Osteoblast (primary cell): ENCODE measurements around the gene GNG12. TPM values are rescaled to one million over a fixed set of nuclear protein-coding genes. Genes with fewer than 3 reads are reported as not detected.

Source experiments
- DNase-seq: peaks from one replicate; pipeline ENCODE4 v3.0.0; 2011; ENCODE audit warnings: low spot score, mixed read lengths; ENCODE audit not compliant: insufficient read length; ENCODE audit errors: missing footprints
- H2AFZ ChIP-seq: 2 replicates; pipeline ENCODE4 v1.6.0; 2011; ENCODE audit warnings: mild to moderate bottlenecking, low read length
- H3K27ac ChIP-seq: 2 replicates; pipeline ENCODE4 v1.5.1; 2011; ENCODE audit warnings: mild to moderate bottlenecking, low read depth, low read length, moderate library complexity
- H3K27me3 ChIP-seq: 2 replicates; pipeline ENCODE4 v1.6.0; 2012; ENCODE audit warnings: mild to moderate bottlenecking, control low read depth, inconsistent platforms, low read length, moderate library complexity; ENCODE audit not compliant: insufficient read depth
- H3K36me3 ChIP-seq: 2 replicates; pipeline ENCODE4 v1.5.1; 2011; ENCODE audit warnings: mild to moderate bottlenecking, low read length, control low read depth, moderate library complexity; ENCODE audit not compliant: insufficient read depth
- H3K4me1 ChIP-seq: 2 replicates; pipeline ENCODE4 v1.5.1; 2011; ENCODE audit warnings: mild to moderate bottlenecking, low read length, control low read depth, moderate library complexity; ENCODE audit not compliant: insufficient read depth
- H3K4me2 ChIP-seq: 2 replicates; pipeline ENCODE4 v1.6.0; 2011; ENCODE audit warnings: mild to moderate bottlenecking, low read length; ENCODE audit not compliant: insufficient read depth
- H3K4me3 ChIP-seq: fragments of 200-600 bp; sonication (generic); 3 replicates; pipeline ENCODE4 v1.5.1; 2012; ENCODE audit warnings: mild to moderate bottlenecking, low read length, inconsistent platforms; ENCODE audit not compliant: insufficient read depth
- H3K79me2 ChIP-seq: 2 replicates; pipeline ENCODE4 v1.6.0; 2012; ENCODE audit warnings: mild to moderate bottlenecking, low read length, control low read depth, inconsistent platforms; ENCODE audit not compliant: insufficient read depth
- H3K9me3 ChIP-seq: 2 replicates; pipeline ENCODE4 v1.5.1; 2011; ENCODE audit warnings: low read depth, low read length, control low read depth
- H4K20me1 ChIP-seq: 2 replicates; pipeline ENCODE4 v1.6.0; 2012; ENCODE audit warnings: mild to moderate bottlenecking, low read length, control low read depth; ENCODE audit not compliant: insufficient read depth
- CTCF ChIP-seq: IDR thresholded peaks from 2 replicates; pipeline ENCODE4 v1.5.1; 2011; ENCODE audit warnings: mild to moderate bottlenecking, low read depth, low read length, moderate library complexity; ENCODE audit errors: extremely low read depth
- total RNA-seq: library from RNA; depleted of rRNA; stranded (reverse); fragments of >200 nt; gene quantifications from 2 replicates; pipeline ENCODE4 v1.2.3, GENCODE V29; 2012

Gene GNG12
- total RNA-seq, 1 donor = 219 TPM

GRCh38 chr1:67850611-67851075, 17.4 kb upstream of the GNG12 start:
- no peaks in the 10 kb centered on the region for H3K36me3 ChIP-seq
- H3K4me2 ChIP-seq = peak overlapping the region; percentile 52
- H3K79me2 ChIP-seq = no peaks in the 10 kb centered on the region
- H3K27ac ChIP-seq = peak overlapping the region; percentile 47
- H3K9me3 ChIP-seq = no peaks in the 10 kb centered on the region
- no peak overlapping the region for H2AFZ ChIP-seq
- peaks cover 16% of the 10 kb centered on the region for H3K4me1 ChIP-seq
- TF ChIP-seq CTCF = no peak
- H3K4me3 ChIP-seq = no peak overlapping the region
- no peaks in the 10 kb centered on the region for H4K20me1 ChIP-seq
- no peaks in the 10 kb centered on the region for H3K27me3 ChIP-seq
- peak; percentile 44 for DNase-seq

GRCh38 chr1:67850151-67850551, 16.9 kb upstream of the GNG12 start:
- TF ChIP-seq CTCF = peak; percentile 64
- DNase-seq = no peak
- Histone ChIP-seq H3K27me3 (no peaks in the 10 kb centered on the region), H3K27ac (peak overlapping the region; percentile 47), H3K4me2 (peak overlapping the region; percentile 52), H2AFZ (no peak overlapping the region), H4K20me1 (no peaks in the 10 kb centered on the region), H3K36me3 (no peaks in the 10 kb centered on the region), H3K4me3 (no peak overlapping the region), H3K4me1 (peaks cover 16% of the 10 kb centered on the region), H3K79me2 (no peaks in the 10 kb centered on the region), H3K9me3 (no peaks in the 10 kb centered on the region)

GRCh38 chr1:67847466-67847865, 14.2 kb upstream of the GNG12 start:
- H3K4me1 ChIP-seq = peaks cover 22% of the 10 kb centered on the region
- H3K36me3 ChIP-seq = no peaks in the 10 kb centered on the region
- peak overlapping the region; percentile 33 for H2AFZ ChIP-seq
- H3K4me3 ChIP-seq = no peak overlapping the region
- no peak for DNase-seq
- no peak for TF ChIP-seq CTCF
- no peak overlapping the region for H3K27ac ChIP-seq
- no peaks in the 10 kb centered on the region for H3K9me3 ChIP-seq
- H3K79me2 ChIP-seq = no peaks in the 10 kb centered on the region
- no peaks in the 10 kb centered on the region for H4K20me1 ChIP-seq
- no peak overlapping the region for H3K4me2 ChIP-seq
- no peaks in the 10 kb centered on the region for H3K27me3 ChIP-seq

- Histone ChIP-seq H3K27ac (no peak overlapping the region), H3K4me1 (peaks cover 22% of the 10 kb centered on the region), H3K4me2 (no peak overlapping the region), H3K27me3 (no peaks in the 10 kb centered on the region), H3K36me3 (no peaks in the 10 kb centered on the region), H4K20me1 (no peaks in the 10 kb centered on the region), H3K79me2 (no peaks in the 10 kb centered on the region), H2AFZ (no peak overlapping the region), H3K9me3 (no peaks in the 10 kb centered on the region), H3K4me3 (no peak overlapping the region)
- TF ChIP-seq CTCF = no peak
- DNase-seq = no peak
These were observed 13.3 kb upstream of the GNG12 start for GRCh38 chr1:67846538-67846937.
